HFFc6 (cell line): ENCODE measurements around the gene PLEKHG2. TPM values are rescaled to one million over a fixed set of nuclear protein-coding genes. Genes with fewer than 3 reads are reported as not detected.
A peak's percentile ranks its signal among the peaks of the same experiment; 100 is the strongest.

Experiments
- DNase-seq: peaks from one replicate; pipeline ENCODE4 v3.0.0-alpha.2; 2018
- H3K27ac Mint-ChIP-seq: 2 replicates; pipeline ENCODE4 v1.8.0; 2020; ENCODE audit warnings: mild to moderate bottlenecking, mixed read lengths
- H3K27me3 Mint-ChIP-seq: 2 replicates; pipeline ENCODE4 v1.8.0; 2021; ENCODE audit warnings: mild to moderate bottlenecking, moderate library complexity, mixed read lengths; ENCODE audit not compliant: insufficient read depth
- H3K36me3 Mint-ChIP-seq: 2 replicates; pipeline ENCODE4 v1.8.0; 2021; ENCODE audit warnings: low read depth, mixed read lengths
- H3K4me1 Mint-ChIP-seq: 2 replicates; pipeline ENCODE4 v1.8.0; 2020; ENCODE audit warnings: low read depth, mixed read lengths
- H3K4me3 Mint-ChIP-seq: 2 replicates; pipeline ENCODE4 v1.8.0; 2020; ENCODE audit warnings: mild to moderate bottlenecking, moderate library complexity, mixed read lengths
- H3K9me3 Mint-ChIP-seq: 2 replicates; pipeline ENCODE4 v1.8.0; 2020; ENCODE audit warnings: mild to moderate bottlenecking, mixed read lengths
- total RNA-seq, 6 experiments: library from RNA; stranded (reverse); fragmentation: NEBNext Ultra II Directional; extraction: Animal tissue kit (Norgen Biotek cat#: 25700); gene quantifications; 2 replicates in 1 of 6; 3 replicates in 5 of 6; pipeline ENCODE4 v1.2.3, GENCODE V29; 2021
- TF ChIP-seq, protein P1 (sequence below): fragments of 200-600 bp; sonication (generic); IDR thresholded peaks from 2 replicates; pipeline ENCODE4 v1.5.0; 2021; ENCODE audit warnings: antibody characterized with exemption, mild to moderate bottlenecking

Gene PLEKHG2
- total RNA-seq, 6 experiments from 2014 or later, result 38.3 to 56.0 (median 45.7) TPM

DNA sequence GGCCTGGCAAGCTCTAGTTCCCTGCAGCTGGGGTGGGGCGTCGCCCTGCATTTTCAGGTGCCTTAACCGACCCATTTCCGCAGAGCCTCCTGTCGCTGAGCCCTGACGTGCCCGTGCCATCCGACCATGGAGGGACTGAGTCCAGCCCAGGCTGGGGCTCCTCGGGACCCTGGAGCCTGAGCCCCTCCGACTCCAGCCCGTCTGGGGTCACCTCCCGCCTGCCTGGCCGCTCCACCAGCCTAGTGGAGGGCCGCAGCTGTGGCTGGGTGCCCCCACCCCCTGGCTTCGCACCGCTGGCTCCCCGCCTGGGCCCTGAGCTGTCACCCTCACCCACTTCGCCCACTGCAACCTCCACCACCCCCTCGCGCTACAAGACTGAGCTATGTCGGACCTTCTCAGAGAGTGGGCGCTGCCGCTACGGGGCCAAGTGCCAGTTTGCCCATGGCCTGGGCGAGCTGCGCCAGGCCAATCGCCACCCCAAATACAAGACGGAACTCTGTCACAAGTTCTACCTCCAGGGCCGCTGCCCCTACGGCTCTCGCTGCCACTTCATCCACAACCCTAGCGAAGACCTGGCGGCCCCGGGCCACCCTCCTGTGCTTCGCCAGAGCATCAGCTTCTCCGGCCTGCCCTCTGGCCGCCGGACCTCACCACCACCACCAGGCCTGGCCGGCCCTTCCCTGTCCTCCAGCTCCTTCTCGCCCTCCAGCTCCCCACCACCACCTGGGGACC lies 4.6 kb upstream of the PLEKHG2 start:
- TF ChIP-seq, protein P1, sequence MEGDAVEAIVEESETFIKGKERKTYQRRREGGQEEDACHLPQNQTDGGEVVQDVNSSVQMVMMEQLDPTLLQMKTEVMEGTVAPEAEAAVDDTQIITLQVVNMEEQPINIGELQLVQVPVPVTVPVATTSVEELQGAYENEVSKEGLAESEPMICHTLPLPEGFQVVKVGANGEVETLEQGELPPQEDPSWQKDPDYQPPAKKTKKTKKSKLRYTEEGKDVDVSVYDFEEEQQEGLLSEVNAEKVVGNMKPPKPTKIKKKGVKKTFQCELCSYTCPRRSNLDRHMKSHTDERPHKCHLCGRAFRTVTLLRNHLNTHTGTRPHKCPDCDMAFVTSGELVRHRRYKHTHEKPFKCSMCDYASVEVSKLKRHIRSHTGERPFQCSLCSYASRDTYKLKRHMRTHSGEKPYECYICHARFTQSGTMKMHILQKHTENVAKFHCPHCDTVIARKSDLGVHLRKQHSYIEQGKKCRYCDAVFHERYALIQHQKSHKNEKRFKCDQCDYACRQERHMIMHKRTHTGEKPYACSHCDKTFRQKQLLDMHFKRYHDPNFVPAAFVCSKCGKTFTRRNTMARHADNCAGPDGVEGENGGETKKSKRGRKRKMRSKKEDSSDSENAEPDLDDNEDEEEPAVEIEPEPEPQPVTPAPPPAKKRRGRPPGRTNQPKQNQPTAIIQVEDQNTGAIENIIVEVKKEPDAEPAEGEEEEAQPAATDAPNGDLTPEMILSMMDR, result no peak
- H3K27me3 Mint-ChIP-seq, result peaks cover 52% of the 10 kb centered on the region
- H3K9me3 Mint-ChIP-seq, result peaks cover 23% of the 10 kb centered on the region
- peak overlapping the region; percentile 92 for H3K4me3 Mint-ChIP-seq
- peak overlapping the region; percentile 91 for H3K27ac Mint-ChIP-seq
- H3K4me1 Mint-ChIP-seq, result peaks cover 50% of the 10 kb centered on the region
- peak; percentile 40 for DNase-seq
- peaks cover 21% of the 10 kb centered on the region for H3K36me3 Mint-ChIP-seq

- peaks cover 23% of the 10 kb centered on the region for H3K9me3 Mint-ChIP-seq
- peak overlapping the region; percentile 91 for H3K27ac Mint-ChIP-seq
- H3K4me3 Mint-ChIP-seq, result peak overlapping the region; percentile 92
- H3K36me3 Mint-ChIP-seq, result peaks cover 21% of the 10 kb centered on the region
- TF ChIP-seq, protein P1, result no peak
- H3K27me3 Mint-ChIP-seq, result peaks cover 54% of the 10 kb centered on the region
- H3K4me1 Mint-ChIP-seq, result peaks cover 49% of the 10 kb centered on the region
- DNase-seq, result peak; percentile 53
These were observed 3.9 kb upstream of the PLEKHG2 start for GRCh38 chr19:39408392-39409207.

- Mint-ChIP-seq H3K4me3 (peak overlapping the region; percentile 92), H3K9me3 (peaks cover 23% of the 10 kb centered on the region), H3K27me3 (peaks cover 57% of the 10 kb centered on the region), H3K27ac (peak overlapping the region; percentile 91), H3K4me1 (peaks cover 52% of the 10 kb centered on the region), H3K36me3 (peaks cover 25% of the 10 kb centered on the region)
- DNase-seq, result peak; percentile 47
- TF ChIP-seq, protein P1, result peak; percentile 41
These were observed 3.1 kb upstream of the PLEKHG2 start for GRCh38 chr19:39409208-39410016.

GRCh38 chr19:39410017-39410830 lies 2.2 kb upstream of the PLEKHG2 start:
- Mint-ChIP-seq H3K4me1 (peaks cover 60% of the 10 kb centered on the region), H3K27me3 (peaks cover 57% of the 10 kb centered on the region), H3K9me3 (peaks cover 23% of the 10 kb centered on the region), H3K27ac (peak overlapping the region; percentile 91), H3K36me3 (peaks cover 28% of the 10 kb centered on the region), H3K4me3 (peak overlapping the region; percentile 92)
- no peak for DNase-seq
- TF ChIP-seq, protein P1, result no peak

- Mint-ChIP-seq H3K4me1 (peaks cover 62% of the 10 kb centered on the region), H3K4me3 (peak overlapping the region; percentile 92), H3K9me3 (peaks cover 23% of the 10 kb centered on the region), H3K36me3 (peaks cover 28% of the 10 kb centered on the region), H3K27ac (peak overlapping the region; percentile 91), H3K27me3 (peaks cover 57% of the 10 kb centered on the region)
- TF ChIP-seq, protein P1, result no peak
- DNase-seq, result no peak
These were observed 1.7 kb upstream of the PLEKHG2 start for GRCh38 chr19:39410831-39411080.
